Heart left ventricle (tissue), 16 donors: ENCODE measurements around the gene DHX16. TPM values are rescaled to one million over a fixed set of nuclear protein-coding genes. Genes with fewer than 3 reads are reported as not detected.

Source experiments
- ATAC-seq, 4 donors: fragments of 200-7000 bp; cut with Tn5 transposase; one replicate each; pipeline ENCODE4 v1.9.1; 2020 to 2022; ENCODE audit warnings: moderate library complexity in 4 of 4, mild to moderate bottlenecking in 3 of 4, moderate number of reproducible peaks in 1 of 4
- DNase-seq, 5 donors: peaks; one replicate each; pipeline ENCODE4 v3.0.0-alpha.2; 2020
- H3K27ac ChIP-seq, 12 donors: fragments of 200-600 bp; sonication (generic) in 4 of 12; one replicate each; pipeline versions ENCODE4 v1.5.0 to v1.8.0; 2016 to 2022; ENCODE audit warnings: mild to moderate bottlenecking in 2 of 12
- H3K27me3 ChIP-seq, 9 donors: fragments of 200-600 bp; sonication (generic) in 2 of 9; one replicate each; pipeline versions ENCODE4 v1.5.1 to v1.8.0; 2016 to 2022; ENCODE audit warnings: mild to moderate bottlenecking in 3 of 9
- H3K36me3 ChIP-seq, 9 donors: fragments of 200-600 bp; sonication (generic) in 2 of 9; one replicate each; pipeline versions ENCODE4 v1.5.0 to v1.8.0; 2018 to 2022; ENCODE audit warnings: mild to moderate bottlenecking in 2 of 9
- H3K4me1 ChIP-seq, 12 donors: fragments of 200-600 bp; sonication (generic) in 4 of 12; one replicate each; pipeline versions ENCODE4 v1.5.0 to v1.8.0; 2016 to 2022; ENCODE audit warnings: mild to moderate bottlenecking in 3 of 12
- H3K4me3 ChIP-seq, 12 donors: fragments of 200-600 bp; sonication (generic) in 4 of 12; one replicate each; pipeline versions ENCODE4 v1.5.0 to v1.8.0; 2017 to 2022; ENCODE audit warnings: mild to moderate bottlenecking in 9 of 12, moderate library complexity in 4 of 12
- H3K9me3 ChIP-seq, 12 donors: fragments of 200-600 bp; sonication (generic) in 4 of 12; one replicate each; pipeline versions ENCODE4 v1.5.0 to v1.8.0; 2016 to 2022; ENCODE audit warnings: mild to moderate bottlenecking in 1 of 12
- POLR2A ChIP-seq, 2 donors: fragments of 450-650 bp; IDR thresholded peaks; one replicate each; pipeline ENCODE4 v1.6.1; 2017; ENCODE audit warnings: antibody characterized with exemption in 2 of 2, mild to moderate bottlenecking in 2 of 2, moderate library complexity in 2 of 2
- WGBS, 4 donors: extraction: QIAGEN DNeasy Blood & Tissue Kit in 2 of 4; methylation state at CpG; one replicate each; pipeline versions ENCODE4 v1.1.5 to v1.1.7; 2013 to 2018; 5-methylcytosine and 5-hydroxymethylcytosine counted together
- intact Hi-C, 10 donors: fragments of 100-400 bp; cut with DNase I; formaldehyde crosslinking; loops; one replicate each; pipeline versions ENCODE4 v1.11.1 to v1.14.2; 2022
- polyA plus RNA-seq, 2 donors: library from polyadenylated mRNA; stranded (reverse); fragments of 200-250 nt; gene quantifications; one replicate each; pipeline ENCODE4 v1.2.3, GENCODE V29; 2013
- total RNA-seq, 9 donors: library from RNA; depleted of rRNA in 2 of 9; stranded (reverse); fragments of >200 nt in 2 of 9; fragmentation: NEBNext Ultra II Directional in 3 of 9; extraction: Animal tissue kit (Norgen Biotek cat#: 25700) in 3 of 9; gene quantifications; one replicate each; pipeline versions ENCODE4 v1.1.0 to v1.2.4, GENCODE V29; 2016 to 2023
- TF ChIP-seq, protein P1 (sequence below), 12 donors: fragments of 200-600 bp; sonication (generic) in 4 of 12; IDR thresholded peaks; one replicate each; pipeline versions ENCODE4 v1.5.0 to v1.8.0; 2018 to 2022; ENCODE audit warnings: antibody characterized with exemption in 12 of 12, mild to moderate bottlenecking in 5 of 12
- donor health status: ischemic (EF 13 %, LVEDD 7.1; RV severe dilation, severe dysfunction).
- donor health status: healthy with polysubstance abuse.
- donor health status: DM: no; HTN: yes; CAD: no.
- donor health status: DM: no; HTN: no; CAD: no.
- donor health status: ischemic (EF 25% LVEDD 6.9; RV normal size, moderate dysfunction).
- donor health status: ischemic (EF 25% LVEDD 5.7; RV mildly dilated, moderate dysfunction).
- donor health status: healthy.
- donor health status: DM: yes; HTN: yes; CAD: no.
- donor health status: ischemic (EF 35%, LVEDD 5.7; RV mildly dilated, moderate dysfunction).
- donor health status: nonischemic (EF 11% LVEDD 7.7; RV severe dilation, severe dysfunction).
- donor health status: DM: yes; HTN: yes; CAD: no.
- donor health status: PGD.
- donor health status: ischemic (EF 29% LVEDD 5.4; RV normal size, mild dysfunction).
- donor health status: nonischemic (EF 23%, LVEDD 6.1; RV moderate dilation, normal function).

The DHX16 gene
- total and polyA plus RNA-seq, 11 donors: 16.1 to 39.4 (median 21.0) TPM

DNA sequence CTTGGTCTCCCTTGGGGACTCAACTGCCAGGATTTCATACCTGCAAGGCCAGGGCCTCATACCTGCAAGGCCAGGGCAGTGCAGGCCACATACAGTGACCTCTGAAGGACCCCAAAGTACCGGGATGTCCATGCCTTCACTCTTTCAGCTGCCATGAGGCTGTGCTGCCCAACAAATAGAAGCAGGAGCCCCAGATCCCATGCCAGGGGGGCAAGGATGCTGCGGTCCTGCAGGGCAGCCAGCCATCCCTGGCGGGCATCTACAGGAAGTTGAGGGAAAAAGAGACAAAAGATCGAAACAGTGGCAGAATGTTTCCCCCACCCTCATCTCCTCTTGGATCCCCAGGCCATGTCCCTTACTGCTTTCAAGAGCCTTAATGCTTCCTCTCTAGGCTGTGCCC, 17.2 kb upstream of the DHX16 start:
- 22 to 34% (median 32%) methylated on average over 4 of the region's 4 CpGs for WGBS, 4 donors

DNA sequence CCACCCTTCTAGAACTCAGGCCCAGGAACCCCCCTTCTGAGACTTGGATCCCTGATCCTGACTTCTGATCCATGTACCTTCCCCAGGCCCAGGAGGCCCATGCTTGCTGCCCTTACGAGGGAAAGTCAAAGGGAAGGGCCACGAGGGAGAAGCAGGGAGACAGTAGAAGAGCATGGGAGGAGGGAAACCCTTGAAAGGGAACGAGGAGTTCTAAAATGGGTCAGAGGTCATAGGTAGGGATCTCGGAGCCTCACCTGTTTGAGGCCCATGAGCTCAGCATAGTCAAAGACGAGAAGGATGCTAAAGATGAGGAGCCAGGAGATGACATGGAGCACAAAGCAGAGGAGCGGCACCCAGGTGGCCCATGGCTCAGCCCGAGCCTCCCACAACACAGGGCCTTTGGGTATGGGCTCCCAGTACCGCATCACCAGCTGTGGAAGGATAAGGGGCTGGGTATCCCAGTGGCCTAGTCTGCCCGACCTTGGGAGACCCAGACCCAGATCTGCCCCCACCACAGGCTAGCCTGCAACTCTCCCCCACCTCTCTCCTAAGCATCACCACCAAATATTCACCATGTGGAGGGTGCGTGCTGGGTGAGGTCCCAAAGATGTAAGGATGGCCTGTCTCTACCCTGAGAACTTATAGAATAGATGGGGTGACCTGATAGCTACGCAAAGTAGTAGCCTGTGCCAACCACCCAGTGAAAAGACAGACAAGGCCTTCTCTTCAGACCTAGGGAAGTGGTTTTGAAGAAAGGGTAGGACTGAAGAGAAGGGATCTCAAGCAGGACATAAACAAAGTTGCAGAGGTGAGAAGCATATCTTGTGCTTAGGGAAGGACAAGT, 16.4 kb upstream of the DHX16 start:
- no peak for DNase-seq
- H3K4me3 ChIP-seq: peak overlapping the region in 8 of 12 donors; percentile 65 to 96 (median 85)
- H3K27ac ChIP-seq: peak overlapping the region; percentile 86 to 100 (median 98)
- no peak for ATAC-seq
- peaks cover 0 to 11% (median 0%) of the 10 kb centered on the region in 9 donors for H3K36me3 ChIP-seq
- H3K4me1 ChIP-seq: peaks cover 4 to 58% (median 38%) of the 10 kb centered on the region in 12 donors
- intact Hi-C loops: loop anchor here in 3 of 10 donors (10.0 kb wide), 2 partner anchors 196 to 396 kb away; partner anchors contain the start of gene DDR1 (in 1 of the 3)
- no peaks in the 10 kb centered on the region for H3K27me3 ChIP-seq
- TF ChIP-seq, protein P1, sequence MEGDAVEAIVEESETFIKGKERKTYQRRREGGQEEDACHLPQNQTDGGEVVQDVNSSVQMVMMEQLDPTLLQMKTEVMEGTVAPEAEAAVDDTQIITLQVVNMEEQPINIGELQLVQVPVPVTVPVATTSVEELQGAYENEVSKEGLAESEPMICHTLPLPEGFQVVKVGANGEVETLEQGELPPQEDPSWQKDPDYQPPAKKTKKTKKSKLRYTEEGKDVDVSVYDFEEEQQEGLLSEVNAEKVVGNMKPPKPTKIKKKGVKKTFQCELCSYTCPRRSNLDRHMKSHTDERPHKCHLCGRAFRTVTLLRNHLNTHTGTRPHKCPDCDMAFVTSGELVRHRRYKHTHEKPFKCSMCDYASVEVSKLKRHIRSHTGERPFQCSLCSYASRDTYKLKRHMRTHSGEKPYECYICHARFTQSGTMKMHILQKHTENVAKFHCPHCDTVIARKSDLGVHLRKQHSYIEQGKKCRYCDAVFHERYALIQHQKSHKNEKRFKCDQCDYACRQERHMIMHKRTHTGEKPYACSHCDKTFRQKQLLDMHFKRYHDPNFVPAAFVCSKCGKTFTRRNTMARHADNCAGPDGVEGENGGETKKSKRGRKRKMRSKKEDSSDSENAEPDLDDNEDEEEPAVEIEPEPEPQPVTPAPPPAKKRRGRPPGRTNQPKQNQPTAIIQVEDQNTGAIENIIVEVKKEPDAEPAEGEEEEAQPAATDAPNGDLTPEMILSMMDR (IDR thresholded peaks at IDR 0.05): no peak
- no peak for TF ChIP-seq POLR2A (IDR thresholded peaks at IDR 0.05)
- WGBS, 4 donors: 78 to 82% (median 82%) methylated on average over 11 of the region's 11 CpGs
- H3K9me3 ChIP-seq: no peaks in the 10 kb centered on the region

More for the DNA sequence above, 17.2 kb upstream of the DHX16 start:
- H3K9me3 ChIP-seq: no peaks in the 10 kb centered on the region
- DNase-seq: no peak
- peaks cover 0 to 9% (median 0%) of the 10 kb centered on the region in 9 donors for H3K36me3 ChIP-seq
- TF ChIP-seq, protein P1 (IDR thresholded peaks at IDR 0.05): no peak
- no peak for TF ChIP-seq POLR2A (IDR thresholded peaks at IDR 0.05)
- no peak for ATAC-seq
- H3K4me3 ChIP-seq: peak overlapping the region in 11 of 12 donors; percentile 34 to 76 (median 65)
- peak overlapping the region in 11 of 12 donors; percentile 74 to 100 (median 97) for H3K27ac ChIP-seq
- intact Hi-C loops: loop anchor here in 4 of 10 donors (2.0 to 10.0 kb wide), 4 partner anchors 25 to 395 kb away; partner anchors contain the start of gene DDR1 (in 1 of the 4)
- H3K27me3 ChIP-seq: no peaks in the 10 kb centered on the region
- H3K4me1 ChIP-seq: peaks cover 4 to 51% (median 38%) of the 10 kb centered on the region in 12 donors

DNA sequence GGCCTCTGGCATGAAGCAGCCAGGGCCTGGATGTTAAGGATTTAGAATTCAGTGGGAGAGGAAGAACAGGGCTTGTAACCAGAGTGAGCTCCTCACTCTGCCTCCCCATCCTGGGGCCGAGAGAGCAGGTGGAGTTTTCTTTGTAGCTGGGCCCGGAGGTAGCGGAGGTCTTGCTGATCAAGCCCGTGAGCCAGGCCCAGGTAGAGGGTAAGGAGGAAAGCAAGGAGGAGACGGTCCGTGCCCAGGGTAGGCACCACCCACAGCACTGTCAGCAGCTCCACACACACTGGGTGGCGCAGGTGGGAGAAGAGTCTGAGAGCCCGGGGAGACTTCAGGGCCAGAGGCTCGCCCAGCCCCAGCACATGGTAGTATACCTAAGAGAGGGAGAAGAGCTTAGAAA, 15.8 kb upstream of the DHX16 start:
- Histone ChIP-seq H3K27ac (peak overlapping the region; percentile 92 to 100 (median 98)), H3K27me3 (no peaks in the 10 kb centered on the region), H3K4me3 (peak overlapping the region in 10 of 12 donors; percentile 65 to 96 (median 80)), H3K4me1 (peaks cover 4 to 64% (median 38%) of the 10 kb centered on the region in 12 donors), H3K9me3 (no peaks in the 10 kb centered on the region), H3K36me3 (peaks cover 0 to 11% (median 0%) of the 10 kb centered on the region in 9 donors)
- intact Hi-C loops: loop anchor here in 3 of 10 donors (10.0 kb wide), 2 partner anchors 196 to 396 kb away; partner anchors contain the start of gene DDR1 (in 1 of the 3)
- TF ChIP-seq, protein P1 (IDR thresholded peaks at IDR 0.05): no peak
- TF ChIP-seq POLR2A (IDR thresholded peaks at IDR 0.05): no peak
- ATAC-seq (no peak), DNase-seq (no peak)
- WGBS, 4 donors: 68 to 82% (median 73%) methylated on average over 8 to 9 of the region's 9 CpGs
